SH-SY5Y (cell line): ENCODE data around the gene ACADSB.

Experiments used
- GATA2 ChIP-seq: IDR thresholded peaks from 2 replicates; pipeline ENCODE4 v1.6.1; 2011; ENCODE audit warnings: mild to moderate bottlenecking, low read depth, low read length
- GATA3 ChIP-seq: IDR thresholded peaks from 2 replicates; pipeline ENCODE4 v1.6.1; 2011; ENCODE audit warnings: low read depth, mild to moderate bottlenecking, low read length, moderate library complexity

- TF ChIP-seq GATA2 (no peak), GATA3 (no peak)
Observed at GRCh38 chr10:123101872-123102271, 93.1 kb downstream of the ACADSB start.
